ENCODE measurements around the gene RPRD1B. TPM values are rescaled to one million over a fixed set of nuclear protein-coding genes. Genes with fewer than 3 reads are reported as not detected.

The RPRD1B gene
- polyA plus RNA-seq, 1 experiment: 23.7 TPM

GRCh38 chr20:38134427-38135270, 101.1 kb downstream of the RPRD1B start:
- Histone ChIP-seq H3K4me3 (ENCODE audit: low read depth, low read length) (no peak overlapping the region), H3K27ac (ENCODE audit: low read depth, low read length) (peak overlapping the region; percentile 47), H3K9me3 (ENCODE audit: control insufficient read depth, insufficient read depth, low read length) (no peaks in the 10 kb centered on the region; the same call in 1 of the 2 replicates), H3K27me3 (ENCODE audit: control insufficient read depth, insufficient read depth, low read length) (no peaks in the 10 kb centered on the region)
- TF ChIP-seq CTCF (IDR thresholded peaks at IDR 0.05; ENCODE audit: low read depth, low read length): no peak
- CTCF ChIA-PET: no interaction called here
- DNase-seq (ENCODE audit: low read depth, low spot score): no peak
- POLR2A ChIA-PET: interaction anchor here (0.6 to 1.3 kb wide), 2 partner anchors 72 to 87 kb away, joined by 3 read pairs; no protein-coding TSS in a partner anchor

- Histone ChIP-seq H3K27ac (ENCODE audit: low read depth, low read length) (peak overlapping the region; percentile 47), H3K27me3 (ENCODE audit: control insufficient read depth, insufficient read depth, low read length) (no peaks in the 10 kb centered on the region), H3K4me3 (ENCODE audit: low read depth, low read length) (no peak overlapping the region), H3K9me3 (ENCODE audit: control insufficient read depth, insufficient read depth, low read length) (no peaks in the 10 kb centered on the region; the same call in 1 of the 2 replicates)
- TF ChIP-seq CTCF (IDR thresholded peaks at IDR 0.05; ENCODE audit: low read depth, low read length): no peak
- POLR2A ChIA-PET: interaction anchor here (1.3 kb wide), 1 partner anchor 86 kb away, joined by 3 read pairs; no protein-coding TSS in a partner anchor
- no peak for DNase-seq (ENCODE audit: low read depth, low spot score)
- CTCF ChIA-PET: no interaction called here
These were observed 101.7 kb downstream of the RPRD1B start for GRCh38 chr20:38135271-38135650.

DNA sequence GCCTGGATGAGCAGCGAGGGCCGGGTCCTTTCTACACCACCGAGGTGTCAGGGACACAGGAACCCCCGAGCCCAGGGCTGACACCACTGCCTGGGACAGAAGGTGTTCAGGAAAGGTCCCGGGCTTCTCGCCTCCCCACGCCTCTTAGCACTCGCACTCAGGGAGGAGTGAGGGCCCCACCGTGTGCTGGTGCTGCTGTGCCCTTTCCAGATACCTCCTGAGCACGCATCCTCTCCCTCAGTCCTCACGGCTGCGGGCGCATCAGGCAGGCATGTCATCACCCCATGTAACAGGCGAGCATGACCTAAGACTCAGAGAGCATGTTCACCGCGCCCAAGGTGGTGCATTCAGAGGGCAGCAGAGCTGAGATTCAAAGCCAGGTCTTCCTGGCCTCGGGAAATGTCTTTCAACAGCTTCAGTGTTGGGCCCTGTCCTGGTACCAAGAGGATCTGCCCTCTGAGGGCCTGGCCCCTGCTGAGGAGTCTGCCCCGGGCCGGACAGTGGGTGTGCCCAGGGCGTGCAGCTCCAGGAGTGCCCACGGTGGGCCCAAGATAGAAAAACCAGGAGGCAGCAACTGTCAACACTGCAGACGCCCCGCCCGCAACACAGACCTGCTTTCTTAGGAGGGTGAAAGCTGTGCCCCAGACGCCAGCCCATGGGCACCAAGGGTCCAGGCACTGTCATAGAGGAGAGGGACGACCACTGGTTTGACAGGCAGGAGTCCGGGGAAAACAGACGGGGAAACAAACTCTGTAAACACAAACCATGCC, 102.3 kb downstream of the RPRD1B start:
- DNase-seq (ENCODE audit: low read depth, low spot score): no peak
- Histone ChIP-seq H3K9me3 (ENCODE audit: control insufficient read depth, insufficient read depth, low read length) (no peaks in the 10 kb centered on the region), H3K4me3 (ENCODE audit: low read depth, low read length) (no peak overlapping the region), H3K27ac (ENCODE audit: low read depth, low read length) (peak overlapping the region; percentile 31), H3K27me3 (ENCODE audit: control insufficient read depth, insufficient read depth, low read length) (no peaks in the 10 kb centered on the region)
- no peak for TF ChIP-seq CTCF (IDR thresholded peaks at IDR 0.05; ENCODE audit: low read depth, low read length)
- ChIA-PET POLR2A (interaction anchor here (1.3 kb wide), 1 partner anchor 85 kb away, joined by 3 read pairs; no protein-coding TSS in a partner anchor), CTCF (no interaction called here)

GRCh38 chr20:38136421-38137245, 103.1 kb downstream of the RPRD1B start:
- no peaks in the 10 kb centered on the region for H3K27me3 ChIP-seq (ENCODE audit: control insufficient read depth, insufficient read depth, low read length)
- POLR2A ChIA-PET: interaction anchor here (1.3 kb wide), 1 partner anchor 85 kb away, joined by 3 read pairs; no protein-coding TSS in a partner anchor
- no peak overlapping the region for H3K4me3 ChIP-seq (ENCODE audit: low read depth, low read length)
- no peak overlapping the region for H3K27ac ChIP-seq (ENCODE audit: low read depth, low read length)
- no peak for DNase-seq (ENCODE audit: low read depth, low spot score)
- no peak for TF ChIP-seq CTCF (IDR thresholded peaks at IDR 0.05; ENCODE audit: low read depth, low read length)
- no peaks in the 10 kb centered on the region for H3K9me3 ChIP-seq (ENCODE audit: control insufficient read depth, insufficient read depth, low read length)
- CTCF ChIA-PET: no interaction called here
